OCI-LY3 (cell line): ENCODE results near the gene RBM8A.

Experiments
- CTCF ChIP-seq: fragments of 200-600, 300-600 bp; sonication (generic); IDR thresholded peaks from 2 replicates; pipeline ENCODE4 v1.5.1; 2014; ENCODE audit warnings: antibody characterized with exemption, low read length, low read depth
- EZH2phosphoT487 ChIP-seq: fragments of 200-600 bp; shearing (Covaris generic); IDR thresholded peaks from 2 replicates; pipeline ENCODE4 v1.6.1; 2018; ENCODE audit warnings: antibody characterized with exemption, mixed run types, low read depth

GRCh38 chr1:145953861-145954260 lies 26.6 kb upstream of the RBM8A start:
- TF ChIP-seq CTCF (no peak), EZH2phosphoT487 (no peak)
